Right forelimb (tissue), 1 donor: ENCODE measurements around the gene MSI2.
"Not testable (repeated sequence)": the region's sequence is repeated elsewhere in the genome, so short reads cannot be mapped to it uniquely, and the experiment has no call there.

Experiments used
- DNase-seq: peaks from one replicate; pipeline ENCODE4 v3.0.0-alpha.2; 2018

Gene MSI2

GRCh38 chr17:57489321-57489720 is 233.0 kb downstream of the MSI2 start:
- no peak for DNase-seq

GRCh38 chr17:57490111-57490845 is 234.0 kb downstream of the MSI2 start:
- no peak for DNase-seq

GRCh38 chr17:57490890-57491289 is 234.6 kb downstream of the MSI2 start:
- DNase-seq: no peak

- DNase-seq: no peak
These were observed 236.8 kb downstream of the MSI2 start for GRCh38 chr17:57493171-57493570.

GRCh38 chr17:57493625-57494024 is 237.3 kb downstream of the MSI2 start:
- DNase-seq: no peak

GRCh38 chr17:57494443-57494842 is 238.1 kb downstream of the MSI2 start:
- no peak for DNase-seq

GRCh38 chr17:57495771-57496170 is 239.4 kb downstream of the MSI2 start:
- no peak for DNase-seq

- no peak for DNase-seq
These were observed 240.1 kb downstream of the MSI2 start for GRCh38 chr17:57496382-57496781.

GRCh38 chr17:57498443-57498842 is 242.1 kb downstream of the MSI2 start:
- no peak for DNase-seq

GRCh38 chr17:57499221-57499620 is 242.9 kb downstream of the MSI2 start:
- not testable (repeated sequence) for DNase-seq

- no peak for DNase-seq
These were observed 243.3 kb downstream of the MSI2 start for GRCh38 chr17:57499648-57500049.

GRCh38 chr17:57501016-57501415 is 244.7 kb downstream of the MSI2 start:
- DNase-seq: no peak

GRCh38 chr17:57502022-57502421 is 245.7 kb downstream of the MSI2 start:
- DNase-seq: no peak

GRCh38 chr17:57502811-57503241 is 246.5 kb downstream of the MSI2 start:
- no peak for DNase-seq

- no peak for DNase-seq
These were observed 247.9 kb downstream of the MSI2 start for GRCh38 chr17:57504208-57504607.

GRCh38 chr17:57505841-57506773 is 249.8 kb downstream of the MSI2 start:
- no peak for DNase-seq

- no peak for DNase-seq
These were observed 250.4 kb downstream of the MSI2 start for GRCh38 chr17:57506774-57507127.

GRCh38 chr17:57507828-57508227 is 251.5 kb downstream of the MSI2 start:
- no peak for DNase-seq

GRCh38 chr17:57508671-57509070 is 252.3 kb downstream of the MSI2 start:
- no peak for DNase-seq

- no peak for DNase-seq
These were observed 255.3 kb downstream of the MSI2 start for GRCh38 chr17:57511475-57512123.

- DNase-seq: no peak
These were observed 255.9 kb downstream of the MSI2 start for GRCh38 chr17:57512258-57512657.

GRCh38 chr17:57512691-57513090 is 256.4 kb downstream of the MSI2 start:
- DNase-seq: no peak

GRCh38 chr17:57513569-57513968 is 257.2 kb downstream of the MSI2 start:
- DNase-seq: no peak

GRCh38 chr17:57514614-57515013 is 258.3 kb downstream of the MSI2 start:
- DNase-seq: no peak
